ENCODE measurements around the gene POU2F2.
A peak's percentile ranks its signal among the peaks of the same experiment; 100 is the strongest.
"Not testable (repeated sequence)": the region's sequence is repeated elsewhere in the genome, so short reads cannot be mapped to it uniquely, and the experiment has no call there.

Gene POU2F2

GRCh38 chr19:42124386-42124901 is 7.8 kb downstream of the POU2F2 start:
- DNase-seq = no peak

GRCh38 chr19:42123765-42124164 is 8.5 kb downstream of the POU2F2 start:
- DNase-seq = no peak

GRCh38 chr19:42122691-42123607 is 9.3 kb downstream of the POU2F2 start:
- DNase-seq = no peak

DNA sequence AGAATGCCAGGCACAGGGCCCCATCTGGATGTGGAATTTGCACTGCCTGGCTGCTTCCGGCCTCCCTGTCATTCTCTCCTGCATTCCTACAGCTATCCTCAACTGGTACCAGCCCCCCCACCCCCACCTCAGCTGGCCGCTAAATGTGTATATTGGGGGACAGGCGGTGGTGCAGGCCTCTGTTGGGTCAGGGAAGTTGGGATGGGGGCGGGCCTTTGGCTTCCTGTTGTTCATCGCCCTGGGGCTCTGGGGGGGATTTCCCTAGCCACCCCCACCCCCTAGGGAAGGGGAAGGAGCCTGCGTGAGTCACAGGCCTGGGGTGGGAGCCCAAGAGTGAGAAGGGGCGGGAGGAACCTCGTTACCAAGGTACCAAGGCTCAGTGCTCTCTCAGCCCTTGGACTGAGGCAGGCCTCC is 10.6 kb downstream of the POU2F2 start:
- no peak for DNase-seq

GRCh38 chr19:42121036-42121621 is 11.1 kb downstream of the POU2F2 start:
- no peak for DNase-seq

DNA sequence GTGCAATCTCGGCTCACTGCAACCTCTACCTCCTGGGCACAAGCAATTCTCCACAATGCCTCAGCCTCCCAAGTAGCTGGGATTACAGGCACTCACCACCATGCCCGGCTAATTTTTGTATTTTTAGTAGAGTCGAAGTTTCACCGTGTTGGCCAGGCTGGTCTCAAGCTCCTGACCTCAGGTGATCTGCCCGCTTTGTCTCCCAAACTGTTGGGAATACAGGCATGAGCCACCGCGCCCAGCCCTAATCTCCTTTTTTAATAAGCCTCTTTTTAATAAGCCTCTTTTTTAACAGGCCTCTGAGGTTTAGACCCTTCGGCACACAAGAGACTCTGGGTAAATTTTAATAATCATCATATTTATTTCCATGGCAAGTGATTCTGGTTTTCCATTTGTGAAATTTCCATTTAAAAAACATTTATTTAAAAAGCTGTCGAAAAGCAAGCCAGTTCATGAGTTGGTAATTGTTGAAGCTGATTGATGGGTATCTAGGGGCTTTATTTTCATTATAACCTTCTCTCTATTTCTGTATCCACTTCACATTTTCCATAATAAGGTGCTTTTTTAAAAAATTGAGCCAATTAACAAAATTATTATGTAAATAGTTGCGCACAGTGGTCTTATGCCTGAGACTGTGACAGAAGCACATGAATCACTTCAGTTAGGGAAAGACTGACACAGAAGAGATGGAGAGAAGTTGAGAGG is 11.8 kb downstream of the POU2F2 start:
- no peak for DNase-seq

DNA sequence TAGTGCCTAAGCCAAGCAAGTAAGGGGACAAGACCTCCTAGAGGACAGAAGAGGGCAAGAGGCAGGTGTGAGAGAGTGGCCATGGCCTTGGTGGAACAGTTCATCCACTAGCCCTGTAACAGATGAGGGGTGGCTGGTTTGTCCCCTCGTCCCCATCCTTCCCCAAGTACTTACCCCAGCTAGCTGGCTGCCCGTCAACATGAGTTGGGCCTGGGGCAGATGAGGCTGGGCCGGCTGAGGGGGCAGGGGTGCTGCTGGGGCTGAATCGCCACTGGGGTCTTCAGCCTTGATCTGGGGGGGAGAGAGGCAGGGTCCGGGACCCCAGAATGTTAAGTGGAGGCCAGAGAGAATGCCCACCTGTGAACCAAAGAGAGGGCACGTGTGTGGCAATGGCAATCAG is 15.2 kb downstream of the POU2F2 start:
- DNase-seq = no peak

DNA sequence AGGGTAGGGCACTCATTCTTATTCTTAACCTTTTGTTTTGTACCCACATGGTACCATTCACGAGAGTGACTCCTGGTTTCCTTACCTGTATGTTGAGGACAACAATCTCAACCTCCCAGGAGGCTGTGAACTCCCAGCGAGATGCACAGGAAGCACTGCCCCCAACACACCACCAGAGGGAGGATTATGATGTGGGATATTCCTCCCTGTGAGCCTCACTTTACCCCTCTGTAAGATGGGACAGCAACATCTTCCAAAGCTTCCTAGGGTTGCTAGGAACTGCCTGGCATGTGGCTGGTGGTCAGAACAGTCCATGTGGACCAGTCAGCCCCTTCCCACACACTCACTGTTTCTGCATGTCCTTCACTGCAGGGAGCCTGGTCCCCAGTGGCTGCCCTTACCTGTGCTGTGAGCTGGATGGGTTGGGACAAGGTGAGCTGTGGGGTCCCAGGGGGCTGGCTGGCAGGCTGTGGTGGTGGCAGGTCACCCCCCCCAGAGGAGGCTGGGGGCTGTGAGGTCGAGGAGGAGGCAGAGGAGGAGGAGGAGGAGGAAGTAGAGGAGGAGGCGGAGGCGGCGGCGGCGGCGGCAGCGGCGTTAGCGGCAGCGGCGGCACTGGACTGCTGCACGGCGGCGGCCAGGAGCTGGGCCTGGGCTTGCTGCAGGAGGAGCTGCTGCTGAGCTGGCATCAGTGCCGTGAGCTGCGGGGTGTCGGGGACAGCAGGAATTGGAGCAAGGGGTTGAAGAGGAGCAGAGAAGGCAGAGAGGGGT is 15.8 kb downstream of the POU2F2 start:
- DNase-seq = no peak

GRCh38 chr19:42115705-42116104 is 16.5 kb downstream of the POU2F2 start:
- DNase-seq = no peak

DNA sequence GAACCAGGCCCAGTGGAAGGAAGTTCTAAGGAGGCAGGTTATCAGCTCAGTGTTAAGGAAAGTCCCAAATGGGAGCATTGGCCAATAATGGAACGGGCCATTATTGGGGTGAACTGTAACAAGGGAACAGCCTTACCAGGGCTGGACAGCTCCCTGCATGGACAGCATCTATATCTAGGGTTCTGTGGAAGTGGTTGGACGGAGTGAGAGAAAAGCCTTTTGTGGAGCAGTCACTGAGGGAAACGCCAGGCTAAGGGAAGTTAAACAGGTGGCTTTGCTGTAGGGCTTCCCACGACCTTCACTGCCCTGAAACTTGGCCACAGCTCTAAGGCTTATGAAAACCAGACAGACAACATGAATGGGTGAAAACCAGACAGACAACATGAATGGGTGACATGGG is 17.0 kb downstream of the POU2F2 start:
- DNase-seq = no peak

GRCh38 chr19:42114412-42114811 is 17.8 kb downstream of the POU2F2 start:
- DNase-seq = no peak

DNA sequence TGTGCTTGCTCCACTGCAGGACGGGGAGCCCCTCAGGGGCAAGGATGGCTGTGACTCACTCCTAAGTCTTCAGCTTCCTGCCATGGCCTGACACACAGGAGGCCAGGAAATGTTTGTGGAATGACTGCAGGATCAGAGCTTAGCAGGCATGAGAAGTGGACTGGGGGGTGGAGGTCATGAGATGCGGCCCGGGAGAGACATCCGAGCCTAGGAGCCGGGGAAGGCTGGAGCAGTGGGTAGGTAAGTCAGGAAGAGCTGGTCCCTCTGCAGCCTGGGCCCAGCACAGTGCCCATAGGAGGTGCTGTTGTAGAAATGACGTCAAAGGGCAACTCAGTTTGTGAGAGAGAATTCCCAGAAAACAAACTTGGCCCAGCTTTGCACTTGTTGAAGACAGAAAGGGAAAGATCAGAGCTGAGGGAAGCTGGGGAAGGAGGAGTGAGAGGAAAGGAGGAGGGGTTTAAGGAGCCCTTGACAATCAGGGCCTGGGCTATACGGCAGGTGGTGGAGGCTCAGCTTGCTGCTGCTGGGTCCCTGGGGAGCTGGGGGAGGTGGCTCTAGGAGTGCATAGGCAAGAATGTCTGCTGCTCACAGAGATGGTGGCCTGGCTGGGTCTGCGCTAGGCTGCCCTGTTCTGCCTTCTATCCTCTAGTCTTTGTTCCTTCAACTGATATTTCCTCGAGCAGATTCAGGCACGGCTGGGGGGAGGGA is 18.5 kb downstream of the POU2F2 start:
- no peak for DNase-seq

- DNase-seq = no peak
These were observed 20.4 kb downstream of the POU2F2 start for GRCh38 chr19:42111811-42112210.

DNA sequence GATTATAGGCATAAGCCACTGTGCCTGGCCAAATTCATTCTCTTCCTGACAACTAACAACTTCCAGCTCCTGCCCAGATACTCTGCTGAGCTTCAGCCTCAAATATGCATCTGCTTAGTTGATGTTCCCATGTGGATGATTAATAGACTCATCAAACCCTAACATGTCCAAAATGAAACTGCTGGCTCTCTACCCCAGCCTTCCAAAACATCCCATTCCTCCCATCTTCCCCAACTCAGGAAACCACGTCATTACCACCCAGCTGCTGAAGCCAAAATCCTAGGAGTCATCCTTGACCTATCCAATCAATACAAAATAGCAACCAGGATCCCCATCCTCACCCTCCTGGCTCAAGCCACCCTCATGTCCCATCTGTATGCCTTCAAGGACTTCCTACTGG is 20.9 kb downstream of the POU2F2 start:
- no peak for DNase-seq

- DNase-seq = no peak
These were observed 21.6 kb downstream of the POU2F2 start for GRCh38 chr19:42110658-42111057.

DNA sequence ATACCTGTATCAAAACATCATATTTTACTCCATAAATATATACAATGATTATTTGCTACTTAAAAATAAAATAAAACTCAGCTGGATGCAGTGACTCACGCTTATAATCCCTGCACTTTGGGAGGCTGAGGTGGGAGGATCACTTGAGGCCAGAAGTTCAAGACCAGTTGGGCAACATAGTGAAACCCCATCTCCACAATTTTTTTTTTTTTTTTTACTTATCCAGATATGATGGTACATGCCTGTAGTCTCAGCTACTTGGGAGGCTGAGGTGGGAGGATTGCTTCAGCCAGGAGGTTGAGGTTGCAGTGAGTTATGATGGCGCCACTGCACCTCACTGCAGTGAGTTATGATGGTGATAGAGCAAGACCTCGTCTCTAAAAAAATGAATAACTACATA is 22.4 kb downstream of the POU2F2 start:
- no peak for DNase-seq

- DNase-seq = peak; percentile 82 to 84
These were observed 23.5 kb downstream of the POU2F2 start for GRCh38 chr19:42108527-42109389.

DNA sequence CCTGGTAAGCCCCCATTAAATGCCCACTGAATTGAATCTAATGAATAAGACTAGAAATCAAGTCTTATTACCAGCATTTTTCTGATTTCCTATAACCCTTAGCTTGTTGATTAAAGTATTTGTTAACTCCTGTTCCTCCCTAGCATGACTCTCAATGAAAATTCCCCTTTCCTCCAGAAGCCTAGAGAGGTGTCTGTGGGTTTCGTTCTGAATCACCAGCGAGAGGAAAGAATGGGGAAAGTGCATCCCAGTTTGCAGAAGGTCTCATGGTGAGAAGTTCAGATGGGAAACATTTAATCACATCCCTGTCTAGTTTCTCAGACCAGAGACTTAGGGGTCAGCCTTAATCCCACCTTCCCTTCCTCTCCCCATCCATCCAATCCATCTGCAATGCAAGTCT is 26.9 kb downstream of the POU2F2 start:
- no peak for DNase-seq

GRCh38 chr19:42102877-42103276 is 29.4 kb downstream of the POU2F2 start:
- no peak for DNase-seq

- not testable (repeated sequence) for DNase-seq
These were observed 32.0 kb downstream of the POU2F2 start for GRCh38 chr19:42100241-42100640.

GRCh38 chr19:42099336-42099925 is 32.8 kb downstream of the POU2F2 start:
- DNase-seq = no peak

Data from AML-193 (cell line).